ENCODE data around the gene TNS1. TPM values are rescaled to one million over a fixed set of nuclear protein-coding genes. Genes with fewer than 3 reads are reported as not detected.

TNS1 gene
- polyA plus RNA-seq, 3 donors = 0.26 to 1.6 (median 1.5) TPM

DNA sequence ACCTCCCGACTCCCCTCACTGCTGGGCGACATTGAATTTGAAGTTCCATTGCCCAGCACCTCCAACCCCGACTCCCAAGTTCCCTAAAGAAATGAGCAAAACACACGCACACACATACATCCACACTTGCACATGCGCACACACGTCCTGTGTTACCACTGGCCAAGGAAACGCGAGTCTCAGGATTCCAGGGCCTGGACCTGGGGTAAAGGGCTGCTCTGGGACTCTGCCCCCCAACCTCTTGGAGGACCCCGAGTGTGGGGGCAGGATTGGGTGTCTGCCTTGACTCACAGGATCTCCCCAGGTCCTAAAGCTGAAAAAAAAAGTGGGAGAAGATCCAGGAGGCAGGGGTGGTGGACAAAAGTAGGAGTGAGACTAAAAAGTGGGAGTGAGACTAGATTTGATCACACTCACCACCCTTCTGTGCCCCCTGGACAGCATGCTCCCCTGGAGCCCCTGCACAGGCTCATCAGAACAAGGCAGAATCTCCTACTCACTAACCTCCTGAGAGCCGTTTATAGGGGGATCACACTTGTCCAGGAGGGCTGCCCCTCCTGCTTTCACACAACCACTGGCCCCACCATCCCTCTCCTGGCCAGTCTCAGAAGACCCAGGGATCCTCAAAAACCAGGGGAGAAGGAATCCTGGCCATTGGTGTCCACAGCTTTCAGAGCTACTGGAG lies 202.2 kb downstream of the TNS1 start:
- Mint-ChIP-seq H3K36me3 (peaks cover 4 to 6% of the 10 kb centered on the region in 2 donors), H3K9me3 (peaks cover 0 to under 1% (median 0%) of the 10 kb centered on the region in 7 donors), H3K27ac (no peak overlapping the region), H3K4me1 (peaks cover 20% of the 10 kb centered on the region), H3K4me3 (no peak overlapping the region), H3K27me3 (ENCODE audit: low read depth in 3 of 3) (peaks cover 1 to 10% (median 4%) of the 10 kb centered on the region in 3 donors)
- no peaks in the 10 kb centered on the region for H3K27me3 ChIP-seq (ENCODE audit: control insufficient read depth in 2 of 2, insufficient read depth in 2 of 2, low read length in 2 of 2)
- WGBS (ENCODE audit: insufficient coverage) = 89% methylated on average over 6 of the region's 10 CpGs
- H3K9ac ChIP-seq (ENCODE audit: insufficient read depth, low read length, poor library complexity, severe bottlenecking) = no peak overlapping the region
- H3K36me3 ChIP-seq (replicated peaks in 1 of 2; ENCODE audit: control insufficient read depth in 1 of 2, insufficient read depth in 2 of 2, low read length in 2 of 2) = no peaks in the 10 kb centered on the region
- no peak overlapping the region for H3K27ac ChIP-seq (ENCODE audit: low read depth in 1 of 2, low read length in 2 of 2)
- H4K20me1 ChIP-seq (ENCODE audit: insufficient read depth, low read length) = no peaks in the 10 kb centered on the region
- no peak overlapping the region for H3K4me2 ChIP-seq (replicated peaks; ENCODE audit: extremely low read depth, low read length, poor library complexity, severe bottlenecking)
- no peak overlapping the region for H3K4me3 ChIP-seq (replicated peaks in 1 of 3; ENCODE audit: low read depth in 2 of 3, low read length in 3 of 3)
- no peak overlapping the region for H2AFZ ChIP-seq (ENCODE audit: insufficient read depth, low read depth, low read length, poor library complexity, severe bottlenecking)
- DNase-seq = no peak
- H3K79me2 ChIP-seq (ENCODE audit: insufficient read depth, low read length) = no peaks in the 10 kb centered on the region
- intact Hi-C loops (cut with micrococcal nuclease) = no loop called here
- peaks cover 12 to 13% of the 10 kb centered on the region in 2 donors for H3K4me1 ChIP-seq (ENCODE audit: control insufficient read depth in 1 of 2, insufficient read depth in 2 of 2, low read length in 2 of 2)
- no peaks in the 10 kb centered on the region for H3K9me3 ChIP-seq (replicated peaks in 1 of 2; ENCODE audit: control insufficient read depth in 1 of 2, insufficient read depth in 1 of 2, low read length in 2 of 2)
- TF ChIP-seq, protein P1, sequence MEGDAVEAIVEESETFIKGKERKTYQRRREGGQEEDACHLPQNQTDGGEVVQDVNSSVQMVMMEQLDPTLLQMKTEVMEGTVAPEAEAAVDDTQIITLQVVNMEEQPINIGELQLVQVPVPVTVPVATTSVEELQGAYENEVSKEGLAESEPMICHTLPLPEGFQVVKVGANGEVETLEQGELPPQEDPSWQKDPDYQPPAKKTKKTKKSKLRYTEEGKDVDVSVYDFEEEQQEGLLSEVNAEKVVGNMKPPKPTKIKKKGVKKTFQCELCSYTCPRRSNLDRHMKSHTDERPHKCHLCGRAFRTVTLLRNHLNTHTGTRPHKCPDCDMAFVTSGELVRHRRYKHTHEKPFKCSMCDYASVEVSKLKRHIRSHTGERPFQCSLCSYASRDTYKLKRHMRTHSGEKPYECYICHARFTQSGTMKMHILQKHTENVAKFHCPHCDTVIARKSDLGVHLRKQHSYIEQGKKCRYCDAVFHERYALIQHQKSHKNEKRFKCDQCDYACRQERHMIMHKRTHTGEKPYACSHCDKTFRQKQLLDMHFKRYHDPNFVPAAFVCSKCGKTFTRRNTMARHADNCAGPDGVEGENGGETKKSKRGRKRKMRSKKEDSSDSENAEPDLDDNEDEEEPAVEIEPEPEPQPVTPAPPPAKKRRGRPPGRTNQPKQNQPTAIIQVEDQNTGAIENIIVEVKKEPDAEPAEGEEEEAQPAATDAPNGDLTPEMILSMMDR (IDR thresholded peaks at IDR 0.05) = no peak

DNA sequence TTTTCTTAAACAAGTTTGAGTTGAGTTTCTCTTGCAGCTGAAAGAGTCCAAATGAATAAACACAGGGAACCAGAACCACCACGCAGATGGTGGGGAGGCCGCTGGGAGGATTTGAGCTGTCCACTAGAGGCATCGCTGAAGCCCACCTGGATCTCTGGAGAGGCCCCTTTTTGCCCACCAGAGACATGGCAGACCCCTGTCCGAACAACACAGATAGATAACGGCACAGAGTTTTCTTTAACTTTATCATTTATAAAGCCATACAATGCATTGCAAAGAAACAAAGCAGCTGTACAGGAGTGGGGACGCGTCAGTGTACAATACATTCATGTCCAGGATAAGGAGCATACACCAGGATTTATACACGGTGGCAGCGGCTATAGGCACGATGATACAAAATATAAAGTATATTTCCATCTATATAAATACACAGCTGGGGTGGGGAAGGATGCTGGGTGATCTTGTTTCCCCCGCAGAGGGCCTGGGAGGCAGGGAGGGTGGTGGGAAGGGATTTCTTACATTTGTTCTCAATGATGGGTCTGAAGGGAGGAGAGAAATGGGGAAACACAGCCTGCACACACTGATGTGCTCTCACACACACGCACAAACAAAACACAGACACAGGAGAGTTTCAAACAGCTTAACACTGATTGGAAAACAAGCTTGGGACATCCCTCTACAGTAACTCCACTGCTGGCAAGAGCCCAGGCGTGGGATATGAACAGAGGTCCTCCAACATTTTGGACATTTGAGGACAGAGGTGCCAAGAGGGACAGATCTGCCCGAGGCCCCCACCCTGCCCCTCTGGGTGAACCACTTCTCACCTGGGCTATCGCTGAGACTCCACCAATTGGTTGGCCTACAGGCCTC lies 203.0 kb downstream of the TNS1 start:
- over 99% methylated on average over 9 of the region's 15 CpGs for WGBS (ENCODE audit: insufficient coverage)
- intact Hi-C loops (cut with micrococcal nuclease) = loop anchor here (5.0 to 10.0 kb wide), 2 partner anchors 45 to 678 kb away; no protein-coding TSS in a partner anchor
- no peak overlapping the region for H3K4me3 ChIP-seq (replicated peaks in 1 of 3; ENCODE audit: low read depth in 2 of 3, low read length in 3 of 3)
- Mint-ChIP-seq H3K4me3 (no peak overlapping the region), H3K27me3 (ENCODE audit: low read depth in 3 of 3) (peaks cover 1 to 10% (median 4%) of the 10 kb centered on the region in 3 donors), H3K36me3 (peaks cover 4 to 6% of the 10 kb centered on the region in 2 donors), H3K9me3 (no peaks in the 10 kb centered on the region), H3K27ac (peak overlapping the region in 3 of 7 donors; percentile 17 to 81 (median 51)), H3K4me1 (peaks cover 20% of the 10 kb centered on the region)
- no peak overlapping the region for H3K4me2 ChIP-seq (replicated peaks; ENCODE audit: extremely low read depth, low read length, poor library complexity, severe bottlenecking)
- H3K27ac ChIP-seq (ENCODE audit: low read depth in 1 of 2, low read length in 2 of 2) = peak overlapping the region in 1 of 2 donors; percentile 64
- H3K4me1 ChIP-seq (ENCODE audit: control insufficient read depth in 1 of 2, insufficient read depth in 2 of 2, low read length in 2 of 2) = peaks cover 12 to 13% of the 10 kb centered on the region in 2 donors
- H3K36me3 ChIP-seq (replicated peaks in 1 of 2; ENCODE audit: control insufficient read depth in 1 of 2, insufficient read depth in 2 of 2, low read length in 2 of 2) = no peaks in the 10 kb centered on the region
- H3K27me3 ChIP-seq (ENCODE audit: control insufficient read depth in 2 of 2, insufficient read depth in 2 of 2, low read length in 2 of 2) = no peaks in the 10 kb centered on the region
- no peak overlapping the region for H3K9ac ChIP-seq (ENCODE audit: insufficient read depth, low read length, poor library complexity, severe bottlenecking)
- DNase-seq = no peak
- no peaks in the 10 kb centered on the region for H3K79me2 ChIP-seq (ENCODE audit: insufficient read depth, low read length)
- no peaks in the 10 kb centered on the region for H4K20me1 ChIP-seq (ENCODE audit: insufficient read depth, low read length)
- no peaks in the 10 kb centered on the region for H3K9me3 ChIP-seq (replicated peaks in 1 of 2; ENCODE audit: control insufficient read depth in 1 of 2, insufficient read depth in 1 of 2, low read length in 2 of 2)
- peak overlapping the region; percentile 43 for H2AFZ ChIP-seq (ENCODE audit: insufficient read depth, low read depth, low read length, poor library complexity, severe bottlenecking)
- TF ChIP-seq, protein P1 (IDR thresholded peaks at IDR 0.05) = no peak

All from CD14-positive monocyte (primary cell).